Activated CD8-positive, alpha-beta T cell treated with anti-CD3 and anti-CD28 coated beads for 36 hours (primary cell): Measurements from ENCODE around the gene POLR2H. TPM values are rescaled to one million over a fixed set of nuclear protein-coding genes. Genes with fewer than 3 reads are reported as not detected.
A peak's percentile ranks its signal among the peaks of the same experiment; 100 is the strongest.

Source experiments
- ATAC-seq: fragments of 200-7000 bp; cut with Tn5 transposase; one replicate; pipeline ENCODE4 v1.10.0; 2021; ENCODE audit warnings: mild to moderate bottlenecking, moderate library complexity
- CTCF ChIA-PET: fragments of 350-600 bp; sonication (Branson Sonifier 250); formaldehyde crosslinking; loops from one replicate; lab custom pipeline; 2021; ENCODE audit warnings: antibody characterized with exemption; lab: Charles Lee
- POLR2A ChIA-PET: fragments of 350-600 bp; sonication (Branson Sonifier 250); formaldehyde crosslinking; loops from one replicate; lab custom pipeline; 2021; ENCODE audit warnings: antibody characterized with exemption; lab: Charles Lee
- DNase-seq: peaks from one replicate; pipeline ENCODE4 v3.0.0-alpha.2; 2020
- H3K27ac Mint-ChIP-seq: one replicate; pipeline ENCODE4 v1.8.0; 2021; ENCODE audit warnings: mild to moderate bottlenecking, mixed read lengths
- H3K27me3 Mint-ChIP-seq: one replicate; pipeline ENCODE4 v1.8.0; 2021; ENCODE audit warnings: mixed read lengths
- H3K36me3 Mint-ChIP-seq: one replicate; pipeline ENCODE4 v1.8.0; 2021; ENCODE audit warnings: low read depth, mixed read lengths
- H3K4me1 Mint-ChIP-seq: one replicate; pipeline ENCODE4 v1.8.0; 2021; ENCODE audit warnings: low read depth, mixed read lengths
- H3K4me3 Mint-ChIP-seq: one replicate; pipeline ENCODE4 v1.8.0; 2021; ENCODE audit warnings: mild to moderate bottlenecking, moderate library complexity, mixed read lengths
- H3K9me3 Mint-ChIP-seq: one replicate; pipeline ENCODE4 v1.8.0; 2021; ENCODE audit warnings: mixed read lengths
- CTCF ChIP-seq: fragments of 200-600 bp; IDR thresholded peaks from one replicate; pipeline ENCODE4 v1.8.0; 2022; ENCODE audit warnings: antibody characterized with exemption, mild to moderate bottlenecking
- intact Hi-C: fragments of 100-400 bp; cut with micrococcal nuclease; formaldehyde crosslinking; loops from one replicate; pipeline ENCODE4 v1.10.0; 2022
- total RNA-seq, 2 experiments: library from RNA; stranded (reverse); gene quantifications; one replicate each; pipeline ENCODE4 v1.2.3, GENCODE V29; 2021

POLR2H gene
- total RNA-seq, 2 experiments from 2014 or later = 166 to 169 TPM

GRCh38 chr3:184361932-184362667 lies 590 bp downstream of the POLR2H start:
- TF ChIP-seq CTCF = no peak
- Mint-ChIP-seq H3K27ac (peak overlapping the region; percentile 94), H3K9me3 (no peaks in the 10 kb centered on the region), H3K27me3 (no peaks in the 10 kb centered on the region), H3K4me1 (peaks cover 31% of the 10 kb centered on the region), H3K4me3 (peak overlapping the region; percentile 93), H3K36me3 (peaks cover 30% of the 10 kb centered on the region)
- POLR2A ChIA-PET = interaction anchor here (0.9 to 3.0 kb wide), 9 partner anchors 10 to 112 kb away, joined by 3 to 13 read pairs (median 4); no protein-coding TSS in a partner anchor
- ATAC-seq (peak; percentile 21), DNase-seq (peak; percentile 69)
- CTCF ChIA-PET = interaction anchor here (1.0 to 6.6 kb wide), 3 partner anchors 10 to 152 kb away, joined by 3 to 29 read pairs (median 6); partner anchors contain the start of gene EEF1AKMT4
- intact Hi-C loops = no loop called here

- DNase-seq (peak; percentile 98), ATAC-seq (peak; percentile 89)
- H3K27me3 Mint-ChIP-seq = no peaks in the 10 kb centered on the region
- H3K4me1 Mint-ChIP-seq = peaks cover 34% of the 10 kb centered on the region
- ChIA-PET CTCF (interaction anchor here (1.0 to 6.6 kb wide), 3 partner anchors 9 to 151 kb away, joined by 4 to 29 read pairs (median 6); no protein-coding TSS in a partner anchor), POLR2A (interaction anchor here (0.9 to 3.0 kb wide), 10 partner anchors 8 to 112 kb away, joined by 3 to 13 read pairs (median 4); partner anchors contain the start of gene FAM131A)
- H3K9me3 Mint-ChIP-seq = no peaks in the 10 kb centered on the region
- intact Hi-C loops = no loop called here
- peak overlapping the region; percentile 93 for H3K4me3 Mint-ChIP-seq
- peaks cover 36% of the 10 kb centered on the region for H3K36me3 Mint-ChIP-seq
- peak overlapping the region; percentile 96 for H3K27ac Mint-ChIP-seq
- peak; percentile 56 for TF ChIP-seq CTCF
Observed at GRCh38 chr3:184362668-184363546, 1.4 kb downstream of the POLR2H start.

GRCh38 chr3:184366619-184367289 lies 5.2 kb downstream of the POLR2H start:
- Mint-ChIP-seq H3K9me3 (no peaks in the 10 kb centered on the region), H3K4me1 (peaks cover 26% of the 10 kb centered on the region), H3K4me3 (no peak overlapping the region), H3K27me3 (no peaks in the 10 kb centered on the region), H3K36me3 (peaks cover 54% of the 10 kb centered on the region), H3K27ac (peak overlapping the region; percentile 20)
- intact Hi-C loops = no loop called here
- no peak for TF ChIP-seq CTCF
- POLR2A ChIA-PET = no interaction called here
- ATAC-seq (no peak), DNase-seq (no peak)
- CTCF ChIA-PET = interaction anchor here (1.0 to 10.3 kb wide), 2 partner anchors 13 to 147 kb away, joined by 3 to 103 read pairs; no protein-coding TSS in a partner anchor

- TF ChIP-seq CTCF = no peak
- intact Hi-C loops = no loop called here
- no peaks in the 10 kb centered on the region for H3K9me3 Mint-ChIP-seq
- no peak for DNase-seq
- no peak overlapping the region for H3K4me3 Mint-ChIP-seq
- POLR2A ChIA-PET = interaction anchor here (1.0 to 1.8 kb wide), 3 partner anchors 12 to 173 kb away, joined by 3 to 4 read pairs (median 4); partner anchors contain the start of gene CHRD
- peak overlapping the region; percentile 4 for H3K27ac Mint-ChIP-seq
- no peak for ATAC-seq
- peaks cover 54% of the 10 kb centered on the region for H3K36me3 Mint-ChIP-seq
- H3K4me1 Mint-ChIP-seq = peaks cover 26% of the 10 kb centered on the region
- CTCF ChIA-PET = interaction anchor here (1.4 to 10.3 kb wide), 3 partner anchors 13 to 145 kb away, joined by 3 to 103 read pairs (median 6); no protein-coding TSS in a partner anchor
- H3K27me3 Mint-ChIP-seq = no peaks in the 10 kb centered on the region
Observed at GRCh38 chr3:184368116-184368515, 6.6 kb downstream of the POLR2H start.
